Heart left ventricle (tissue), 16 donors: Measurements from ENCODE around the gene PACRG. TPM values are rescaled to one million over a fixed set of nuclear protein-coding genes. Genes with fewer than 3 reads are reported as not detected.

Experiments used
- ATAC-seq, 4 donors: fragments of 200-7000 bp; cut with Tn5 transposase; one replicate each; pipeline ENCODE4 v1.9.1; 2020 to 2022; ENCODE audit warnings: moderate library complexity in 4 of 4, mild to moderate bottlenecking in 3 of 4, moderate number of reproducible peaks in 1 of 4
- DNase-seq, 5 donors: peaks; one replicate each; pipeline ENCODE4 v3.0.0-alpha.2; 2020
- H3K27ac ChIP-seq, 12 donors: fragments of 200-600 bp; sonication (generic) in 4 of 12; one replicate each; pipeline versions ENCODE4 v1.5.0 to v1.8.0; 2016 to 2022; ENCODE audit warnings: mild to moderate bottlenecking in 2 of 12
- H3K27me3 ChIP-seq, 9 donors: fragments of 200-600 bp; sonication (generic) in 2 of 9; one replicate each; pipeline versions ENCODE4 v1.5.1 to v1.8.0; 2016 to 2022; ENCODE audit warnings: mild to moderate bottlenecking in 3 of 9
- H3K36me3 ChIP-seq, 9 donors: fragments of 200-600 bp; sonication (generic) in 2 of 9; one replicate each; pipeline versions ENCODE4 v1.5.0 to v1.8.0; 2018 to 2022; ENCODE audit warnings: mild to moderate bottlenecking in 2 of 9
- H3K4me1 ChIP-seq, 12 donors: fragments of 200-600 bp; sonication (generic) in 4 of 12; one replicate each; pipeline versions ENCODE4 v1.5.0 to v1.8.0; 2016 to 2022; ENCODE audit warnings: mild to moderate bottlenecking in 3 of 12
- H3K4me3 ChIP-seq, 12 donors: fragments of 200-600 bp; sonication (generic) in 4 of 12; one replicate each; pipeline versions ENCODE4 v1.5.0 to v1.8.0; 2017 to 2022; ENCODE audit warnings: mild to moderate bottlenecking in 9 of 12, moderate library complexity in 4 of 12
- H3K9me3 ChIP-seq, 12 donors: fragments of 200-600 bp; sonication (generic) in 4 of 12; one replicate each; pipeline versions ENCODE4 v1.5.0 to v1.8.0; 2016 to 2022; ENCODE audit warnings: mild to moderate bottlenecking in 1 of 12
- POLR2A ChIP-seq, 2 donors: fragments of 450-650 bp; IDR thresholded peaks; one replicate each; pipeline ENCODE4 v1.6.1; 2017; ENCODE audit warnings: antibody characterized with exemption in 2 of 2, mild to moderate bottlenecking in 2 of 2, moderate library complexity in 2 of 2
- WGBS, 4 donors: extraction: QIAGEN DNeasy Blood & Tissue Kit in 2 of 4; methylation state at CpG; one replicate each; pipeline versions ENCODE4 v1.1.5 to v1.1.7; 2013 to 2018; 5-methylcytosine and 5-hydroxymethylcytosine counted together
- intact Hi-C, 10 donors: fragments of 100-400 bp; cut with DNase I; formaldehyde crosslinking; loops; one replicate each; pipeline versions ENCODE4 v1.11.1 to v1.14.2; 2022
- polyA plus RNA-seq, 2 donors: library from polyadenylated mRNA; stranded (reverse); fragments of 200-250 nt; gene quantifications; one replicate each; pipeline ENCODE4 v1.2.3, GENCODE V29; 2013
- total RNA-seq, 9 donors: library from RNA; depleted of rRNA in 2 of 9; stranded (reverse); fragments of >200 nt in 2 of 9; fragmentation: NEBNext Ultra II Directional in 3 of 9; extraction: Animal tissue kit (Norgen Biotek cat#: 25700) in 3 of 9; gene quantifications; one replicate each; pipeline versions ENCODE4 v1.1.0 to v1.2.4, GENCODE V29; 2016 to 2023
- TF ChIP-seq, protein P1 (sequence below), 12 donors: fragments of 200-600 bp; sonication (generic) in 4 of 12; IDR thresholded peaks; one replicate each; pipeline versions ENCODE4 v1.5.0 to v1.8.0; 2018 to 2022; ENCODE audit warnings: antibody characterized with exemption in 12 of 12, mild to moderate bottlenecking in 5 of 12
- donor health status: ischemic (EF 13 %, LVEDD 7.1; RV severe dilation, severe dysfunction).
- donor health status: healthy with polysubstance abuse.
- donor health status: DM: no; HTN: yes; CAD: no.
- donor health status: DM: no; HTN: no; CAD: no.
- donor health status: ischemic (EF 25% LVEDD 6.9; RV normal size, moderate dysfunction).
- donor health status: ischemic (EF 25% LVEDD 5.7; RV mildly dilated, moderate dysfunction).
- donor health status: healthy.
- donor health status: DM: yes; HTN: yes; CAD: no.
- donor health status: ischemic (EF 35%, LVEDD 5.7; RV mildly dilated, moderate dysfunction).
- donor health status: nonischemic (EF 11% LVEDD 7.7; RV severe dilation, severe dysfunction).
- donor health status: DM: yes; HTN: yes; CAD: no.
- donor health status: PGD.
- donor health status: ischemic (EF 29% LVEDD 5.4; RV normal size, mild dysfunction).
- donor health status: nonischemic (EF 23%, LVEDD 6.1; RV moderate dilation, normal function).

PACRG gene
- total and polyA plus RNA-seq, 11 donors = 2.0 to 83.3 (median 11.8) TPM

- no peak overlapping the region for H3K4me3 ChIP-seq
- H3K9me3 ChIP-seq = no peaks in the 10 kb centered on the region
- peak in 1 of 4 donors; percentile 27 for ATAC-seq
- no peak for DNase-seq
- peaks cover 0 to 18% (median 2%) of the 10 kb centered on the region in 12 donors for H3K4me1 ChIP-seq
- H3K27ac ChIP-seq = no peak overlapping the region
- intact Hi-C loops = no loop called here
- TF ChIP-seq, protein P1, sequence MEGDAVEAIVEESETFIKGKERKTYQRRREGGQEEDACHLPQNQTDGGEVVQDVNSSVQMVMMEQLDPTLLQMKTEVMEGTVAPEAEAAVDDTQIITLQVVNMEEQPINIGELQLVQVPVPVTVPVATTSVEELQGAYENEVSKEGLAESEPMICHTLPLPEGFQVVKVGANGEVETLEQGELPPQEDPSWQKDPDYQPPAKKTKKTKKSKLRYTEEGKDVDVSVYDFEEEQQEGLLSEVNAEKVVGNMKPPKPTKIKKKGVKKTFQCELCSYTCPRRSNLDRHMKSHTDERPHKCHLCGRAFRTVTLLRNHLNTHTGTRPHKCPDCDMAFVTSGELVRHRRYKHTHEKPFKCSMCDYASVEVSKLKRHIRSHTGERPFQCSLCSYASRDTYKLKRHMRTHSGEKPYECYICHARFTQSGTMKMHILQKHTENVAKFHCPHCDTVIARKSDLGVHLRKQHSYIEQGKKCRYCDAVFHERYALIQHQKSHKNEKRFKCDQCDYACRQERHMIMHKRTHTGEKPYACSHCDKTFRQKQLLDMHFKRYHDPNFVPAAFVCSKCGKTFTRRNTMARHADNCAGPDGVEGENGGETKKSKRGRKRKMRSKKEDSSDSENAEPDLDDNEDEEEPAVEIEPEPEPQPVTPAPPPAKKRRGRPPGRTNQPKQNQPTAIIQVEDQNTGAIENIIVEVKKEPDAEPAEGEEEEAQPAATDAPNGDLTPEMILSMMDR (IDR thresholded peaks at IDR 0.05) = no peak
- no peak for TF ChIP-seq POLR2A (IDR thresholded peaks at IDR 0.05)
- H3K27me3 ChIP-seq = no peaks in the 10 kb centered on the region
- 66 to 80% (median 72%) methylated on average over 24 to 27 of the region's 27 CpGs for WGBS, 4 donors
- no peaks in the 10 kb centered on the region for H3K36me3 ChIP-seq
Measured at GRCh38 chr6:163252061-163252591, 524.4 kb downstream of the PACRG start.

DNA sequence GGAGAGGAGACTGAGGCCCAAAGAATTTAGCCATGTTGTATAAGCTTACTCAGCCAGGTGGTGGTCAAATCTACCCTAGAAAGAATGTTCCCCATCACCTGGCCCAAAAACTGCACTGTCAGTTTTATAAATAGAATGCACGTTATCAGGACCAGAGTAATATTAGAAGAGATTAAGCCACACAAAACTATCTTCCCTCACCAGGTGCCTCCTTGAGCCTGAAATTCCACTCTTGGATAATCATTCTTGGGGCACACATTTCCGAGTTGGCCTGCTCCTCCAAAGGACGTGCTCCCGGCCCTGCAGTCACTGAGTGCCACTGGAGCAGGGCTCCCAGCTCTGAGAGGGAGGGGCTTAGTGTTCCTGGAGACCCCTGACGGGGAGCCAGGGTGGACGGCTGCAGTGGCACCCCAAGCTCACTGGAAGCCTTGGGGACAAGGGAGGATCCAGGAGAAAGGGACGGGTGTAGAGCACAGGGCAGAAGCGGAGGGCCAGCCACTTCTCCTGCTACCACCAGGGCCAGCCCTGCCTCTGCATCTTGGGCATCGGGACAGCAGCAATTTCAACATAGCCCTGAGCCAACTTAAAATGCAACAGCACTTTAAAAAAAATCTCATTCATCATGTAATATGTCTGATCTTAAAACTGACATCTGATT lies 525.9 kb downstream of the PACRG start:
- peaks cover 0 to 13% (median 1%) of the 10 kb centered on the region in 12 donors for H3K4me1 ChIP-seq
- no peak overlapping the region for H3K27ac ChIP-seq
- no peaks in the 10 kb centered on the region for H3K36me3 ChIP-seq
- H3K27me3 ChIP-seq = no peaks in the 10 kb centered on the region
- no peaks in the 10 kb centered on the region for H3K9me3 ChIP-seq
- 62 to 76% (median 68%) methylated on average over 9 of the region's 9 CpGs for WGBS, 4 donors
- TF ChIP-seq, protein P1 (IDR thresholded peaks at IDR 0.05) = no peak
- TF ChIP-seq POLR2A (IDR thresholded peaks at IDR 0.05) = no peak
- intact Hi-C loops = no loop called here
- ATAC-seq = no peak
- H3K4me3 ChIP-seq = no peak overlapping the region
- DNase-seq = no peak

DNA sequence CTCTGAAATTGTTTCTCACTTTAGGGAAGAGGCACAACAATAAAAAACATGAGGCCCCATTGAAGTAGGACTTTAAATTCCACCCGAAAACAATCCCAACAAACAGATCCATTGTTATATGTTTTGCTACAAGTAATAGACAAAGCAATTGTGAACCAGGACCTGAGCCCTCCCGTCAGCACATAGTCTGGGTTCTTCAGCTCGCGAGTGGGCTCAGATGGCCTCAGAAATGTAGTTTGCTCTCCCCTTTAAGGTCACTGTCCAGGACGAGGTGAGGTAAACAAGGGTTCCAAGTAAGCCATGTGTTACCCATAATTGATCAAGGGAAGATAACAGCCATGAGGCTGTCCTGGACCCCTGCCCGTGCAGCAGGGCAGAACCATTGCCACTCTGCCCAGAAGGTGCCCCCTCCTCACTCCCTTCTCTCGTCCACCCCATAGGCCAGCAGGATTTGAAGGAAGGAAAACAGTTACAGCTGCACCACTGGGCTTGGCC lies 526.6 kb downstream of the PACRG start:
- Histone ChIP-seq H3K4me3 (no peak overlapping the region), H3K9me3 (no peaks in the 10 kb centered on the region), H3K4me1 (peaks cover 0 to 13% (median 1%) of the 10 kb centered on the region in 12 donors), H3K27ac (no peak overlapping the region), H3K27me3 (no peaks in the 10 kb centered on the region), H3K36me3 (no peaks in the 10 kb centered on the region)
- no peak for DNase-seq
- no peak for ATAC-seq
- TF ChIP-seq, protein P1 (IDR thresholded peaks at IDR 0.05) = no peak
- TF ChIP-seq POLR2A (IDR thresholded peaks at IDR 0.05) = no peak
- intact Hi-C loops = no loop called here
- WGBS, 4 donors = 87 to 90% (median 89%) methylated on average over 7 of the region's 7 CpGs

DNA sequence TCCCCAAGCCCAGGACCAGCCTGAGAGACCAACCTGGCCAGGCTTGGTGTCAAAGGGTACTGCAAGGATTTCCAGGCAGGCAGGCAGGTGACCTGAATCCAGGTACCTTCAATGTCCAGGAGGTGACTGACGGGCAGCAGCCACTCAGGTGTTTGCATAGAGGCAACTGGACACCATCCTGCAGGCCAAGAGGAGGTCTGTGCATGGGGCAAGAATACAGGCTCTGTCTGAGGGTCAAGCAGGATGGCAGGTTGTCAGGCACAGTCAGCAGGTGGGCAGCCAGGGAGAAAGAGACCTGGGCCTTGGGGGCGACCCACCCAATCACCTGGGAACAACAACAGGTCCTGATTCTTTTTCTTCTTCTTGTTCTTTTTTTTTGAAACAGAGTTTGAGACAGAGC lies 527.5 kb downstream of the PACRG start:
- Histone ChIP-seq H3K4me3 (no peak overlapping the region), H3K4me1 (peaks cover 0 to 15% (median 7%) of the 10 kb centered on the region in 12 donors), H3K9me3 (no peaks in the 10 kb centered on the region), H3K27me3 (no peaks in the 10 kb centered on the region), H3K27ac (no peak overlapping the region), H3K36me3 (no peaks in the 10 kb centered on the region)
- TF ChIP-seq POLR2A (IDR thresholded peaks at IDR 0.05) = no peak
- TF ChIP-seq, protein P1 (IDR thresholded peaks at IDR 0.05) = no peak
- DNase-seq = no peak
- 90 to 100% (median 97%) methylated on average over 2 of the region's 2 CpGs for WGBS, 4 donors
- ATAC-seq = no peak
- intact Hi-C loops = no loop called here
